T-helper 2 cell treated with Interferon-gamma antibody and Interleukin-4, amounts not matched to agents 100 ng/mL and 5 ng/mL, for 36 hours (primary cell): Measurements from ENCODE around the gene ACYP2. TPM values are rescaled to one million over a fixed set of nuclear protein-coding genes. Genes with fewer than 3 reads are reported as not detected.

Source experiments
- intact Hi-C: fragments of 100-400 bp; cut with micrococcal nuclease; formaldehyde crosslinking; loops from one replicate; pipeline ENCODE4 v1.15.1; 2023
- total RNA-seq: library from RNA; stranded (reverse); gene quantifications from 2 replicates; pipeline ENCODE4 v1.2.3, GENCODE V29; 2022

ACYP2 gene
- total RNA-seq, 1 donor from 2014 or later, result 12.1 TPM

GRCh38 chr2:54212456-54212855 is 97.0 kb downstream of the ACYP2 start:
- intact Hi-C loops, result no loop called here

- intact Hi-C loops, result no loop called here
Measured at GRCh38 chr2:54213082-54213481, 97.7 kb downstream of the ACYP2 start.

- intact Hi-C loops, result no loop called here
Measured at GRCh38 chr2:54224997-54225396, 109.6 kb downstream of the ACYP2 start.

GRCh38 chr2:54226260-54226659 is 110.8 kb downstream of the ACYP2 start:
- intact Hi-C loops, result no loop called here

- intact Hi-C loops, result no loop called here
Measured at GRCh38 chr2:54227798-54228197, 112.4 kb downstream of the ACYP2 start.

GRCh38 chr2:54228945-54229344 is 113.5 kb downstream of the ACYP2 start:
- intact Hi-C loops, result no loop called here

- intact Hi-C loops, result no loop called here
Measured at GRCh38 chr2:54233832-54234649, 118.6 kb downstream of the ACYP2 start.

GRCh38 chr2:54237428-54237827 is 122.0 kb downstream of the ACYP2 start:
- intact Hi-C loops, result no loop called here

- intact Hi-C loops, result no loop called here
Measured at GRCh38 chr2:54239427-54239826, 124.0 kb downstream of the ACYP2 start.

- intact Hi-C loops, result no loop called here
Measured at GRCh38 chr2:54240515-54241469, 125.4 kb downstream of the ACYP2 start.

GRCh38 chr2:54247115-54247514 is 131.7 kb downstream of the ACYP2 start:
- intact Hi-C loops, result no loop called here

GRCh38 chr2:54249629-54250028 is 134.2 kb downstream of the ACYP2 start:
- intact Hi-C loops, result no loop called here

- intact Hi-C loops, result no loop called here
Measured at GRCh38 chr2:54254180-54254579, 138.8 kb downstream of the ACYP2 start.

- intact Hi-C loops, result no loop called here
Measured at GRCh38 chr2:54255230-54256090, 140.0 kb downstream of the ACYP2 start.

GRCh38 chr2:54256091-54256694 is 140.8 kb downstream of the ACYP2 start, which contains the start of gene TSPYL6:
TSS of gene TSPYL6 (minus strand) at chr2:54256229. CDS start at chr2:54256151, 78 bp downstream.
- intact Hi-C loops, result no loop called here

GRCh38 chr2:54258166-54258565 is 142.8 kb downstream of the ACYP2 start:
- intact Hi-C loops, result no loop called here

- intact Hi-C loops, result no loop called here
Measured at GRCh38 chr2:54259413-54260240, 144.2 kb downstream of the ACYP2 start.

GRCh38 chr2:54260241-54260595 is 144.8 kb downstream of the ACYP2 start:
- intact Hi-C loops, result no loop called here

- intact Hi-C loops, result no loop called here
Measured at GRCh38 chr2:54261537-54261936, 146.1 kb downstream of the ACYP2 start.
